HG02763 (cell line): ENCODE measurements around the gene AFF3.
"Not testable (repeated sequence)": the region's sequence is repeated elsewhere in the genome, so short reads cannot be mapped to it uniquely, and the experiment has no call there.

ENCODE experiments used
- ATAC-seq: cut with Tn5 transposase; IDR thresholded peaks from one replicate; pipeline ENCODE4 v1.9.1; 2021; ENCODE audit warnings: mild to moderate bottlenecking, moderate library complexity; ENCODE audit not compliant: unreplicated experiment

The AFF3 gene

GRCh38 chr2:100146657-100146960 lies 4.2 kb upstream of the AFF3 start:
- no peak for ATAC-seq

DNA sequence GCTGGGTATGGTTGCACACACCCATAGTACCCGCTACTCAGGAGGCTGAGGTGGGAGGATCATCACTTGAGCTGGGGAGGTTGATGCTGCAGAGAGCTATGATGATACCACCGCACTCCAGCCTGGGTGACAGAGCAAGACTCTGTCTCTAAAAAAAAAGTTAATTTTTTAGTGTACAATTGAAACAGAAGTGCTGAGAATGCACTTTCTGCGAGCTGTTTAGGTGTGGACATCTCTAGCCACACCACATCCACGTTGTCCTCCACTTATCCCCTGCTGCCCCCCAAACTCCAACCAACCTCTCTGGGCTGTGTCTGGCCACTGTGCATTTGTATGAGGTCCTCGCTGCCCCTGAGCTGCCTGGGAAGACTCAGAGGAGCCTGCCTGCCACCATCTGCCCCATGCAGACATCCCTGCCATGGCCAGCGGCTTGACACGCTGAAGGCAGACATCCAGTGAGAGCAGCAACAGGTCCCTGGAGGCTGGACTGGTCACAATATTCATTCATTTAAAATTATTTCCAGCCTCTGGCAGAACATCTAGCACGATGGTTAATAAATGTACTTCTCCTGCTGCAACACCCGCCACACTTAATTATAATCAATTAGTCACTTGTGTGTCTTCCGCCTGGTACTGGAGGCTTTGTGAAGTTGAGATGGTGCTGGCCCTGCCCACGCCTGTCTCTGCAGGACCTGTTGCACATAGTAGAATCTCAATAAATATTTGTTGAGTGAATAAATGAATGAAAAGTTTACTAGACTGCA lies 3.7 kb upstream of the AFF3 start:
- no peak for ATAC-seq

- no peak for ATAC-seq
Observed at GRCh38 chr2:100143286-100143685, 896 bp upstream of the AFF3 start.

DNA sequence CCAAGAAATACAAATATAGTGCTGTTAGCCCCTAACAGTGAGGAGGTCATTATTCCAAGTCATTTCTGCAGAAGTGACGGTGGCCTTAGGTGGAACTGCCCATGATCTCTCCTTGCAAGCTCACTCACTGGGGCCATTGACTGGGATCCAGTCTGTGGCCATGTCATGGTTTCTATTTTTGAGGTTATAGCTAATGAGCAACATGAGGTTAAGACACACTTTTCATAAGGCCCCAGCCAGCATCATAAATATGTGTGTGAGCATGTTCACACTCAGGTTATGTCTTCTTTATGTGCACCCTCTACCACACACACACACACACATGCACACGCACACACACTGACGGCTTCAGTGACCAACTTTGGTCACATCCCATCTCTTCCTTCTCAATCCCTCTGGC lies 484 bp downstream of the AFF3 start:
- ATAC-seq: no peak

DNA sequence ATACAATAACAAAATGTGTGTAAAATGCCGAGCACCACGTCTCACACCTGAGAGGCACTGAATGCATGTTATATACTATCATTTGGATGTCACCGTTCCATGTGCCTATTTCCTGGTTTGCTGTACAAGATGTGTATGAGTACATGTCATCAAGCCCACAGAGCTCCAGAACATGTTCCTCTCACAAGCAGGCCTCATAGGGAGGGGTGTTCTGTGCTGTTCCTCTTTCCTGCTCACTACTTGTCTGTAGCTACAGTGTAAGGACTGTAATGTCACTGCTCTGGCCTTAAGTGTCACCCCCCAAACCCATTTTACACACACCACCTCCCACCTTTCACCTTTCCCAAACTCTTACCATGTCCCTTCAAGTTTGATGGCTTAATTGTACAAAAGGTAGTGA lies 1.8 kb downstream of the AFF3 start:
- ATAC-seq: no peak

DNA sequence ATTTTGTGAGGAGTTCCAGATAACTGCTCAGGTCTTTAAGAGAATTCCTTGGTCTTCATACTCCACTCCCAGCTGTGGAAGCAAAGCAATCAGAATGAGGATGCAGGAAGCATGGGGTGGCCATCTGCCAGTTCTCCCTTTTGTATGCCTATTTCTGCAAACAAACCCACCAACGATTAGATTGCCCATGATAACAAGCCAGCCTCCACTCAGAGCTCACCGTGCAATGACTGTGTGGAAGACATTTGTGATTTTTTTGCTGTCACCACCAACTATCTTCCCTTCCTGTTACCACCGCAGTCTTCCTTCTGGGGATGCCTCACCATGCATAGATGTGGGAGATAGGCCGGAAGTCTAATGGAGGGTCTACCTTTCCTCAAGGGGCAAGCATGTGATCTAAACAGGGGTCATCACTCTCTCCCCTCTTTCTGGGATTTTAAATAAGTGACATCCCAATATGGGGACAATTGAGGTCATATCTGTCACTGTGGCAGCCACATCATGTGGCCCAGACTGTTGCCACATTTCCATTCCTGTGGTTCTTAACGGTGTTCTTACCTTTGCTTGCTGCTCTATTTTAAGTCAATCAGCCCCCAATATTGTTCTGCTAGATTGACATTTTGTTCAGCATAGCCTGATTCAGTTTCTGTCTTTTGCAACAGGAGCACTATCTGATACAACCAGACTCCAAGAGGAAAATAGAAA lies 4.4 kb downstream of the AFF3 start:
- no peak for ATAC-seq

DNA sequence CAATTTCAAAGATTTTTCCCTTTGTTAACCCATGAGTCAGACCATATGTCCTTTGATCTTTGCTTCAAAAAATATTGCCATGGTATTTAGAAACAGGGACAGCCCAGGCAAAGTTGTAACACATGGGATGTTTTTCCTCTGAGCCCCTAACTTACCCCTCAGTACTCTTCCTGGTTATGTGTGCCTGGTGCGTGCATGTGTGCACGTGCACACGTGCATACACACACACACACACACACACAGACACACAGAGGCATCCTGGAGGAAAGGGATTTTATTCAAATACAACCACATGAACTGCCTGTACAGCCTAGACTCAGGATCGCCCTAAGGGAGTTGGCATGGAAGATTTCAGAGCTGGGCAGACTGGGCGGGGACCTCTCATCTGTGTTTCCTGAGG lies 5.1 kb downstream of the AFF3 start:
- ATAC-seq: no peak

- ATAC-seq: no peak
Observed at GRCh38 chr2:100136310-100136709, 6.1 kb downstream of the AFF3 start.

- no peak for ATAC-seq
Observed at GRCh38 chr2:100135415-100135814, 7.0 kb downstream of the AFF3 start.

- no peak for ATAC-seq
Observed at GRCh38 chr2:100130595-100131391, 11.6 kb downstream of the AFF3 start.

DNA sequence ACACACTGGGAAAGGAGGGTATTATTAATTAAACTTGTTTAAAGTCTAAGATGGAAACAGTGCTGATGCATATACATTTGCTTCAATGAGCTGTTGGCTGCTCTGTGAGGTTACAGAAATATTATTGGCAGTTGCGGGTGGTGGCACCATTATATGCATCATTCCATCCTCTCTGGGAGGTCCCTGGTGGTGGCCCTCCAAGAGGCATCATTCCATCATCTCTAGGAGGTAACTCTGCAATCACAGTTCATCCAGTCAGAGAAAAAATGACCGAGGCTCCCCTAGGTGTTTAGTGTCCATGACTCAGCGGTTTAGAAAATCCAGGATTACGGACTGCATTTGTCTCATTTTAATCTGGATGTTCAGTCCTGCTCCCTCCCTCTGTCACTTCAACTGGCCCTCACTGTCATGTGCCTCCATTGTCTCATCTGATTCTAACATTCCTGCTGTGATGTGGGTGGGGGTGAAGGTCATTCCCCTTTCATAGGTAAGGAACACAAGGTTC lies 15.4 kb downstream of the AFF3 start:
- no peak for ATAC-seq

- ATAC-seq: no peak
Observed at GRCh38 chr2:100126201-100126600, 16.2 kb downstream of the AFF3 start.

GRCh38 chr2:100125626-100126025 lies 16.8 kb downstream of the AFF3 start:
- ATAC-seq: no peak

- no peak for ATAC-seq
Observed at GRCh38 chr2:100124761-100125160, 17.6 kb downstream of the AFF3 start.

DNA sequence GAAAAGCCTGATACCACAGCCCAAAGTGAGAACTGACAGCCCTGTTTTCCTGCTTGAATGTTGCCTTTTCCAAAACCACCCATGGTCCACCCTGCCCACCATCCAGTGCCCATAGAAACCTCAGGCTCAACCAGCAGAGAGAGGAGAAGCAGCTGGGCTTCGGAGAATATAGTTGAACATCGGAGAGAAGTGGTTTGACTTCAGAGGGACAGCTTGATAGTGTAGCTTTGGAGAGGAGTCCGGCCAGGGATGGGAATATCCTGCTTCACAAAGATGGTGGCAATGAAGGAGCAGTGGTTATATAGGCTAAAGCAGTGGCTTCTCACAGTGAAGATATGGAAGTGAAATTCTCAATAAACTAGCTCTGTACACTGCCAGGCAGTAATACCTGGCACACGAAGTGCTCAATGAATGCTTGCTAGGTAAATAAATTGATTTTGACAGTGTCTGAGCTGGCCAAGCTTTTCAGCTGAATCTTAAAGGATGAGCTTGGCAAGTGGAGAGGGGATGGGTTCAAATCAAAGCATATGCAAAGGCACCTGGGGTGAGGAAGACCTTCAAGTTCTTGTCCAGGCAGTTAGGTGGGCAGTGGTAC lies 21.2 kb downstream of the AFF3 start:
- ATAC-seq: no peak

GRCh38 chr2:100119235-100119634 lies 23.2 kb downstream of the AFF3 start:
- no peak for ATAC-seq

- ATAC-seq: no peak
Observed at GRCh38 chr2:100113990-100114433, 28.4 kb downstream of the AFF3 start.

DNA sequence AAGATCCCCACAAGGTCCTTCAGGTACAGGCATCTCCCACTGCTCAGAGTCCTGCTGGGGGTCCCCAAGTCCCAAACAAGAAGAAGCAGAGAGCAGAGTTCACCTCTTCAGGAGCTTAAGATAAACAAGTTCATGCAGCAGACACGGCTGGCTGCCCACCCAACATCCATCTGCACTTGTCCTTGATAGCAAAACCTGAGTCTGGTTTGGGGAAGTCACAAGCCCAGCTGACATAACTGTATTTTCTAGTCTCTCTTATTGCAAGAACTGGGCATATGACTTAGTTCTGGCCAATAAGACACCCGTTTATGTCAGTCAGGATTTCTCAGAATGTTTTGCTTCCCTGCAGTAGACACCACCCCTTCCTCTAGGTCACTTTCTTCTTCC lies 31.8 kb downstream of the AFF3 start:
- ATAC-seq: no peak

DNA sequence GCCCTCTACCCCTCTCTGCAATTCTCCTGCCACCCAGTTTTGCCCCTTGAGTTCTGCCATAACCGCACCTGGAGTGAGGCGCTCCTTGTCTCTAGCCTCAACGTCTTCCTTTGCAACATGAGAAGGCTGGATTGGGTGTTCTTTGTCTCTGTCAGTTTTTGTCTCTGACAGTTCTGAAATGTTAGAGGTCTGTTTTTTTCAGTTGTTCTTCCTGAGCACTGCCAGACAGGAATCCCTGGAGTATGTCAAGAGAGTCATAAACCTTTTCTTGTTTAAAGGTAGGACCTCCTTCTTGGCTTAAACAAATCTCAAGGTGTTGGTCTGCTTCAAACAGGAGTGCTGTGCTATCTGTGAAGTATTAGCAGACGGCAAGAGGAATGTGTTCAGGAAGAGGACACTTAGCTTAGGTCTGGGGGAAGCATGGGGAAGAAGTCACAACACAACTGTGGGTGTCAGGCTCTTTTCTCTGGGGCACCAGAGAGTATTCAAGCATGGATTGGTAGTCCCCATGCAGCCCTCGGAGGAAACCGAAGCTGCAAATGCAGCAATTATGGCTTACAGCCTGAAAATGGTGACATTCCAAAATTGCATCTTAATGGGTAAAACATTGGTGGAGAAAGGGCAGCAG lies 32.3 kb downstream of the AFF3 start:
- no peak for ATAC-seq

GRCh38 chr2:100108648-100109020 lies 33.8 kb downstream of the AFF3 start:
- ATAC-seq: not testable (repeated sequence)
